GM12878 (cell line): ENCODE measurements around the gene SSBP3.

Experiments
- ELK1 ChIP-seq: IDR thresholded peaks from 2 replicates; pipeline ENCODE4 v1.6.1; 2012; ENCODE audit warnings: low read depth, low read length, improper control_type of control experiment
- EP300 ChIP-seq, 2 experiments: fragments of 150-350 bp in 1 of 2; IDR thresholded peaks; 2 replicates each; pipeline ENCODE4 v1.6.1; 2011 to 2012; ENCODE audit warnings: low read depth in 2 of 2, low read length in 2 of 2, borderline replicate concordance in 1 of 2, improper control_type of control experiment in 1 of 2, inconsistent platforms in 1 of 2; ENCODE audit not compliant: control insufficient read depth in 1 of 2
- FOXM1 ChIP-seq: IDR thresholded peaks from 2 replicates; pipeline ENCODE4 v1.6.1; 2012; ENCODE audit warnings: low read depth, mild to moderate bottlenecking, inconsistent platforms, low read length, moderate library complexity
- GABPA ChIP-seq: IDR thresholded peaks from 2 replicates; pipeline ENCODE4 v1.6.1; 2014; ENCODE audit warnings: antibody characterized with exemption, low read depth, mild to moderate bottlenecking, inconsistent platforms
- HDAC2 ChIP-seq: fragments of 200-600 bp; sonication (generic); IDR thresholded peaks from 2 replicates; pipeline ENCODE4 v1.6.1; 2017
- TF ChIP-seq, protein P1 (sequence below), 3 experiments: IDR thresholded peaks in 2 of 3; conservative IDR thresholded peaks in 1 of 3; 2 replicates each; pipeline ENCODE4 v1.5.1; 2011; ENCODE audit warnings: low read depth in 3 of 3, low read length in 3 of 3, mild to moderate bottlenecking in 3 of 3, control low read depth in 2 of 3, moderate library complexity in 2 of 3, inconsistent platforms in 1 of 3, mixed read lengths in 1 of 3; ENCODE audit not compliant: control insufficient read depth in 2 of 3, insufficient read depth in 1 of 3; ENCODE audit errors: extremely low read depth in 1 of 3

DNA sequence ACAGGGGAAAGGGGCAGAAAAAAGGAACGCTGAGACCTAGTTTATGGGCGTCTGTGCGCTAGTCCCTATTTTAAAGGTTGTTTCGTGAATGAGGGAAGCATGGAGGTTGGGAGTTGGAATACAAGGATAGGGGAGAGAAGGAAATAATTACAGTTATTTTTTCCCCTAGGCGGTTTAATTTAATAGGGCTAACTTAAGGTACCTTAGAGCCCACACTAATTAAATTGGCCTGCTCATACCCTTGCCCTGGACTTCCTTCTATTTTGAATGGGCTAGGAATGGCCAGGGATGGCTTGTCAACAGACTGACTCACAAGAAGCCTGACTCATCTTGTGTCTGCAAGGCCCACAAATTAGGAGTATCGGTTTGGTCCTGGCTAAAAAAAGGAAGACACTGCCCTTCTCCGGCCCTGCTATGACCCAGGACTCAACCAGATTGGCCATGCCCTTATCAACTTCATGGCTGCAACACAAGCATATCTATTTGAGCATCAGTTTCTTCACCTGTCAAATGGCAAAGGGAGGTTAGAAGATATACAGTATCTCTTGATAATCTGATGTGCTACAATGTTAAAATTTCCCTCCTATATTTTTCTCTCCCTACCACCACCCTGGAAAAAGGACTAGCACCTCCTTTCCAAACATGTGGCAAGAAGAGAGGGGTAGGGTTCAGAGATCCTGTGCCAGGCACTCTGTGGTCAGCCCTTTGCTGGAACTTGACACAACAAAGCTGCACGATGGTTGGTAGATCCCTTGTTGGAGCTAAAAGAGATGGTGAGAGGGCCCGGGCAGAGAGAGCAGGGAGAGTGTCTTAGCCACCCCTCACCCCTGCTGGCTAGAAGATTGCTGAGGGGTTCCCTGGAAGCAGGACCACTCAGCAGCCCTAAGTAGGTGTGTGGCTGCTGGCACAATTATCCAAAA is 2.2 kb upstream of the SSBP3 start:
- TF ChIP-seq, protein P1, sequence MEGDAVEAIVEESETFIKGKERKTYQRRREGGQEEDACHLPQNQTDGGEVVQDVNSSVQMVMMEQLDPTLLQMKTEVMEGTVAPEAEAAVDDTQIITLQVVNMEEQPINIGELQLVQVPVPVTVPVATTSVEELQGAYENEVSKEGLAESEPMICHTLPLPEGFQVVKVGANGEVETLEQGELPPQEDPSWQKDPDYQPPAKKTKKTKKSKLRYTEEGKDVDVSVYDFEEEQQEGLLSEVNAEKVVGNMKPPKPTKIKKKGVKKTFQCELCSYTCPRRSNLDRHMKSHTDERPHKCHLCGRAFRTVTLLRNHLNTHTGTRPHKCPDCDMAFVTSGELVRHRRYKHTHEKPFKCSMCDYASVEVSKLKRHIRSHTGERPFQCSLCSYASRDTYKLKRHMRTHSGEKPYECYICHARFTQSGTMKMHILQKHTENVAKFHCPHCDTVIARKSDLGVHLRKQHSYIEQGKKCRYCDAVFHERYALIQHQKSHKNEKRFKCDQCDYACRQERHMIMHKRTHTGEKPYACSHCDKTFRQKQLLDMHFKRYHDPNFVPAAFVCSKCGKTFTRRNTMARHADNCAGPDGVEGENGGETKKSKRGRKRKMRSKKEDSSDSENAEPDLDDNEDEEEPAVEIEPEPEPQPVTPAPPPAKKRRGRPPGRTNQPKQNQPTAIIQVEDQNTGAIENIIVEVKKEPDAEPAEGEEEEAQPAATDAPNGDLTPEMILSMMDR (IDR thresholded peaks at IDR 0.05 in 2 of 3, conservative IDR thresholded peaks at IDR 0.05 in 1 of 3; ENCODE audit: control insufficient read depth in 2 of 3, extremely low read depth in 1 of 3, insufficient read depth in 1 of 3, low read depth in 3 of 3, low read length in 3 of 3): no peak
- no peak for TF ChIP-seq GABPA
- TF ChIP-seq HDAC2: no peak
- no peak for TF ChIP-seq FOXM1
- TF ChIP-seq ELK1: no peak
- TF ChIP-seq EP300 (IDR thresholded peaks at IDR 0.05; ENCODE audit: borderline replicate concordance in 1 of 2, control insufficient read depth in 1 of 2, low read depth in 2 of 2, low read length in 2 of 2): no peak
